Ecto neural progenitor cell (in vitro differentiated cells): ENCODE results near the gene CCNB2.
"Not testable (repeated sequence)": the region's sequence is repeated elsewhere in the genome, so short reads cannot be mapped to it uniquely, and the experiment has no call there.

Experiments used
- DNase-seq: peaks from one replicate; pipeline ENCODE4 v3.0.0-alpha.2; 2018; ENCODE audit warnings: low spot score

The CCNB2 gene

GRCh38 chr15:59133929-59134427 lies 29.0 kb downstream of the CCNB2 start:
- DNase-seq: no peak

- DNase-seq: no peak
Observed at GRCh38 chr15:59137566-59137965, 32.6 kb downstream of the CCNB2 start.

- DNase-seq: peak; percentile 67
Observed at GRCh38 chr15:59138243-59138642, 33.3 kb downstream of the CCNB2 start.

GRCh38 chr15:59140422-59141226 lies 35.7 kb downstream of the CCNB2 start:
- DNase-seq: no peak

GRCh38 chr15:59143281-59143680 lies 38.3 kb downstream of the CCNB2 start:
- DNase-seq: no peak

DNA sequence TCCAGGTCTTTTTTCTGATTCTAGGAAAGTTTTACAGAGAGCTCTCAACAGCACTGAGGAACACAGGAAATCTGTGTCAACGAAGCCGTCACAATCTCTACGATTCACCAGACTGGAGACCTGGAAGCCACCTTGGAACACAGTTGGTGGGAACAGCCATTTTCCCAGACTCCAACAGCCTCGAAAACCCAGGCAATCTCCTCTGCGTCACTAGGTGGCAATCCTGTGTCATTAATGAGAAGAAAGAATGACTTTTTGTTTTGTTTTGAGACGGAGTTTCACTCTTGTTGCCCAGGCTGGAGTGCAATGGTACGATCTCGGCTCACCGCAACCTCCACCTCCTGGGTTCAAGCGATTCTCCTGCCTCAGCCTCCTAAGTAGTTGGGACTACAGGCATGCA lies 39.6 kb downstream of the CCNB2 start:
- DNase-seq: not testable (repeated sequence)

DNA sequence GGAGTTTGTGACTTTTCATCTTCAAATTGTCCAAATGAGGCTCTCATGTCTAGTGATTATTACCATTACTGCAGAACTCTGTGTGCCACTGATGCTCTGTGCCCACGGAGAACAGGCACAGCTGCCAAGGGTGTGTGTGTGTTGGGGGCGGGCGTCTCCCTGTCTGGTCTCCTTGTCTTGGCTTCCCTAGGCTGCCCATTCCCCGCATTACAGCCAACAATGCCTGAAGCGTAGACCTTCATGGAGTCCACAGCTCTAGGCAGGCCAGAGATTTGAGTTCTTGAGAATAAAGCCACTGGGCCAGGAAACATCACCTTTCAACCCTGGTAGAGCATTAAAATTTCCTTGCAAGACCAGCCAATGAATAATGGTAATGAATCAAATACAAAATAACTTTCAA lies 42.7 kb downstream of the CCNB2 start:
- no peak for DNase-seq

DNA sequence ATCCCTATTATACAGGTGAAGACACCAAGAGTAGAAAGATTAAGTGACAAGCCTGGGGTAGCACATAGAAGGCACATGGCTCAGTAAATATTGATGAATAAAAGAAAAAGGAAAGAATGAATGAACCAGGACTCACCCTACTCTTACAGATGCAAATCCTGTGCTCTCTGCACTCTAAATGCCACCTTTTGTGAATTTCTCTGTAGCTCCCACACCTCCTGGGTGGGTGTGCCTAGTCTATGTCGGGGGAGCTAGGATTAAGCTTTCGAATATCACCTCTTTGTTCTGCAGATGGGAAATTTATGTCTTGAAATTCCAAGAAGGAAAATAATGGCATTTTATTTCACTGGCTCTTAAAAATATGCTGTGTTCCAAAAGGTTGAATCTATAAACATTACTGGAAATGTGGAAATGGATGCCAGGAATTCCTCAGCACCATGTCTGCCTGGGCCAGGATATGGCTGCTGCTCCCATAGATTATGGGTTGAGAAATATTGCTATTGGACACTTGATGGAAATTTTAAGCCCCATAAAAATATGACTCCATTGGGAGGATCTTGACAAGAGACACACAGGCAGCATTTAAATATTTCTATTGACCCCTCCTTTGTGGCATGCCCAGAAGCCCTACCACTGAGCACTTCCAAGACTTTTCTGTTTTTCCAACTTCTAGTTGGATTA lies 43.3 kb downstream of the CCNB2 start:
- DNase-seq: no peak

DNA sequence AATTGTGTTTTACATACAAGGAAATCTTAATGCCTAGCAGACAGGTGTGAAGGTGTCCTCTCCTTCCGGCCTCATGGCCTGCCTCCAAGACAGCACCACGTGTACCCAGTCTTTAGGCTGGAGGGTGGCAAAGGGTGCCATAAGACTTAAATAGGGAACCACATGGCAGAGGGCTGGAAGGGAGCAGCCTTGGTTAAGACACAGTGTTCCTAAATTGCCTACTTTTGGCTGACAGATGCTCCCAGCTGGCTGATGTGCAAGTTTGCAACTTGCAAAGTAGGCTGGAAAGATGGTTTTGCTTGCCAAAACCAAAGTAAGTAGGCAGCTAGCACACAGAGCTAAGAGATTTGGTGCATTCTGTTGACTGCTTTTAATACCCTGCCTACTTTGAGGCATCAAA lies 45.2 kb downstream of the CCNB2 start:
- DNase-seq: no peak

DNA sequence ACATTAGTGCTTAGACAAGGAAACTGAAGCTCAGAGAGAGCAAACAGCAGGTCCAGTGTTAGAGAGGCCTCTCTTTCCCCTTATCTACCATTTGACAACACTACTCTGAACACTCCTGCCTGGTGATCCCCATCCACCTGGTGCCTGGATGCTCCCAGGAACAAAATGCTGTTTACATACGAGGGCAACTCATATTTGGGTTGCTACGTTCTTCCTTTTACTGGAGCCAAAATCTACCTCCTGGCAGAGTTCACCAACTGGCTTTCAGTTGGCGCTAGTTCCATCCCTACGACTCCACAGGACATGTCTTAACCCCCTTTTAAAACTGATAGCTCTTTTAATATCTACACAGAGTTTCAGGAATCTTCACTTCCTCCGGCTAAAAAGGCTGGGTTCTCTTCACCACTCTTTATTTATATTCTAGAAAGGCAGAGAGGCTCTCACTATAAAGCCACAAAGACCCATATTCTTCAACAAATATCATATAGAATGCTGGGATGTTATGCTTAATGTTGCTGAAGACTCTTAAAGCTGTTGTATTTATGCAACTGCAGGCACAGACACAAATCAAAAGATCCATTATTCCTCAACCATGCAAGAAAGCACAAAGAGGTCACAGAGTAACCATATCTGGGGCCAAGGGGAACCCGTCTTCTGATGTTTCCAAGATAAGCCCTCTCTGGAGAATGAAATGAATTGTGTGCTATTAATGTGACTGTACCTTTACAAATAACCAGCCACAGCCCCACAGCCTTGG lies 47.9 kb downstream of the CCNB2 start:
- DNase-seq: no peak

GRCh38 chr15:59153466-59153865 lies 48.5 kb downstream of the CCNB2 start:
- DNase-seq: no peak

GRCh38 chr15:59154243-59154642 lies 49.3 kb downstream of the CCNB2 start:
- no peak for DNase-seq

GRCh38 chr15:59155431-59155830 lies 50.5 kb downstream of the CCNB2 start:
- no peak for DNase-seq

DNA sequence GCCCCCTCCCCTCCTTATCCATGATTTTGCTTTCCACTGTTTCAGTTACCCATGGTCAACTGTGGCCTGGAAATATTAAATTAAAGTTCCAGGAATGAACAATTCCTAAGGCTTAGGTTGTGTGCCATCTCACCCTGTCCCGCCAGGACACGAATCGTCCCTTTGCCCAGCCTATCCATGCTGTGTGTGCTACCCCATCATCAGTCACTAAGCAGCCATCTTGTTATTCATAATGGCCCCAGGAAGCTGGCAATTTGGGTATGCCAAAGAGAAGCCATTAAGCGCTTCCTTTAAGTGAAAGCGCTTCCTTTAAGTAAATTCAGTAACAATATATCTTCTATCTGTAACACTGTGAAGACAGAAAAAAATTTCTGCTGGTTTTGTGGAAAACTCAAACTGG lies 52.5 kb downstream of the CCNB2 start:
- no peak for DNase-seq

GRCh38 chr15:59157840-59158700 lies 53.1 kb downstream of the CCNB2 start:
- no peak for DNase-seq

DNA sequence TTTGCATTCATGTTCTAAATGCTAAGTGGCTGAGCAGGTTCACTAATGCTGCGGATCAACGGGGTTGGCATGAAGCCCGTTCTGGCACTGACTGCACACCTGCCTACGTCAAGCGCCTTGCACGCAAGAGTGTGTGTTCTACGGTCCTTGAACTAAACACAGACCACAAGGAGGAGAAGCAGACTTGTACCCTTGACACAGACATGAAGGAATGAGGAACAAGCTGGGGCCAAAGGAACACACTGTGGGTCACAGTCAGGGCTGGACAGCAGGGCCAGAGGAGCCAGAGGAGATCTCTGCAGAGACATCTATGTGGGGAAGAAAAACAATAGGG lies 53.7 kb downstream of the CCNB2 start:
- DNase-seq: no peak

- no peak for DNase-seq
Observed at GRCh38 chr15:59159210-59159609, 54.3 kb downstream of the CCNB2 start.

- DNase-seq: peak; percentile 70
Observed at GRCh38 chr15:59160880-59161593, 56.1 kb downstream of the CCNB2 start.

DNA sequence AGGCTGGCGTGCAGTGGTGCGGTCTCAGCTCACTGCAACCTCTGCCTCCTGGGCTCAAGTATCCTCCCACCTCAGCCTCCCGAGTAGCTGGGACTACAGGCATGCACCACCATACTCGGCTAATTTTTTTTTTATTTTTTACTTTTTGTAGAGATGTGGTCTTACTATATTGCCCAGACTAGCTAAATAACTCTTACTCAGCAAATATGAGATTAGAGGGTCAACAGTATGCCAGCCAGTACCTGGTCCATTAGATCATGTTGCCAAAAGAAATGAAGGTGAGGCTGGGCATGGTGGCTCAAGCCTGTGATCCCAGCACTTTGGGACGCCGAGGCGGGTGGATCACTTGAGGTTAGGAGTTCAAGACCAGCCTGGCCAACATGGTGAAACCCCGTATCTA lies 57.1 kb downstream of the CCNB2 start:
- DNase-seq: not testable (repeated sequence)

GRCh38 chr15:59165726-59166125 lies 60.8 kb downstream of the CCNB2 start:
- DNase-seq: no peak

DNA sequence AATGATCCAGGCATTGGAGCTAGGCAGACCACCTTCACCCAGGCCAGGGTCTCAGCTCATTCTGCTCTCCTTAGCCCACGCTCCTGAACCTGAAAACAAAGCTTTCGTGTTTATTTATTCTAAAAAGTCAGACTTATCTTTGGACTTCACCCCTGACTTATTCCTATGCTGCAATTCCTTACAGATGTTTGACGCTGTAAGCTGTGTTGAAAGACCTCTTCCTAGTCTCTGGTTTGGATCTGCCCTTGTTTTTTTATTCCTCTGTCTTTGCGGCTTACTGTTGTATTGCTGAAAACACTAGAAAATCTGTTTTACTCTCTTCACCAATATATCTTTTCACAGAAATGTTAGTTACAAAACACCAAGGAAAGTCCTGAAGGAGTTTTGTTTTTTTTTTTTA lies 61.2 kb downstream of the CCNB2 start:
- no peak for DNase-seq
